ENCODE data around the gene ALDH3B2.

DNA sequence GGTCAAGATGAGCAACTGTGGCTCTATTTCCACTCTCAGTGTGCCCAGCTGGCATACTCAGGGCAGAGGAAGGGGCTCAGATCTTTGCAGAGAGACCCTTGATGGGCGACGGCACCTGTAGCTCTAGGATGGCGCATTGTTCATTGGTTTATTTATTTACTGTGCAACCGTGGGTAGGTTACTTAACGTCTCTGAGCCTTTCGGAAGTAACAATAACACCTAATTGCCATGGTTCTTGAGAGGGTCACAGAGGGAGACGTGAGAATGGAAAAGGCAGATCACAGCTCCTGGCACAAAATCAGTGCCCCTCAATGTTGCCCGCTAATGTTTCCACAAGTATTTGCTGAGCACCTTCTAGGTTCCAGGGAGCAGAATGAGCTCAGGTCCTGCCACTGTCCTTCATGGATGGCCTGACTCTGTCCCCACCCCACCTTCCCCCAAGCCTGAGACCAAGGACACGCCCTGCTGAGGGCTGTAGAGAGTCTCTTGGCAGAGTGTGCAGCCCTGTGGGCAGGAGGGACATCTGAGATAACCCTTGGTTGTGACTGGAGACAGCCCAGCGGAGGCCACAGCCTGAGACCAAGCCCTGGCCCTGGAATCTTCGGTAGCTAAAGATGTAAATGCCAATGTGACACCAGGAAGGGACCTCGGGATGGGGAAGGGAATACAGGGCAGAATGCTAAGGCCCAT lies 780 bp upstream of the ALDH3B2 start:
- TF ChIP-seq CTCF (IDR thresholded peaks at IDR 0.05) (no peak), POLR2A (IDR thresholded peaks at IDR 0.05) (no peak), POLR2AphosphoS5 (IDR thresholded peaks at IDR 0.05) (no peak), EP300 (IDR thresholded peaks at IDR 0.05) (no peak)

Measured in stomach (tissue), 4 donors.